ENCODE data around the gene TMEM213.

Gene TMEM213

GRCh38 chr7:138876326-138876725 lies 78.5 kb downstream of the TMEM213 start:
- DNase-seq (ENCODE audit: low read depth) = no peak

- no peak for DNase-seq (ENCODE audit: low read depth)
Measured at GRCh38 chr7:138878051-138878450, 80.3 kb downstream of the TMEM213 start.

GRCh38 chr7:138878856-138879255 lies 81.1 kb downstream of the TMEM213 start:
- no peak for DNase-seq (ENCODE audit: low read depth)

GRCh38 chr7:138879356-138879755 lies 81.6 kb downstream of the TMEM213 start:
- no peak for DNase-seq (ENCODE audit: low read depth)

- no peak for DNase-seq (ENCODE audit: low read depth)
Measured at GRCh38 chr7:138880881-138881578, 83.2 kb downstream of the TMEM213 start.

GRCh38 chr7:138881579-138882188 lies 83.9 kb downstream of the TMEM213 start:
- DNase-seq (ENCODE audit: low read depth) = no peak

GRCh38 chr7:138882249-138882648 lies 84.5 kb downstream of the TMEM213 start:
- DNase-seq (ENCODE audit: low read depth) = no peak

GRCh38 chr7:138885383-138886147 lies 87.8 kb downstream of the TMEM213 start:
- DNase-seq (ENCODE audit: low read depth) = no peak

GRCh38 chr7:138886501-138886917 lies 88.7 kb downstream of the TMEM213 start:
- DNase-seq (ENCODE audit: low read depth) = peak; percentile 49

GRCh38 chr7:138887085-138887710 lies 89.4 kb downstream of the TMEM213 start:
- no peak for DNase-seq (ENCODE audit: low read depth)
